ENCODE measurements around the gene FOXRED2. TPM values are rescaled to one million over a fixed set of nuclear protein-coding genes. Genes with fewer than 3 reads are reported as not detected.

Gene FOXRED2
- total RNA-seq, 1 experiment from 2014 or later = 34.4 TPM

- no peaks in the 10 kb centered on the region for H3K9me3 Mint-ChIP-seq
- H3K23me2 ChIP-seq (ENCODE audit: insufficient read length, low read depth, low read length, poor library complexity, severe bottlenecking) = no peaks in the 10 kb centered on the region
- H3K9me3 ChIP-seq (ENCODE audit: control insufficient read depth, low read depth, low read length) = no peaks in the 10 kb centered on the region
- peak overlapping the region in 1 of 3 experiments; percentile 62; a peak in 2 of 7 replicates for H3K27ac Mint-ChIP-seq
- no peak overlapping the region for H3K27ac ChIP-seq (ENCODE audit: insufficient read length, low read depth, low read length)
- H3K18ac ChIP-seq (ENCODE audit: insufficient read length, low read depth, low read length) = no peak overlapping the region
- no peaks in the 10 kb centered on the region for H3K4me1 ChIP-seq (ENCODE audit: insufficient read depth, low read length)
- no peak overlapping the region for H2AFZ ChIP-seq (ENCODE audit: low read length)
- no CpG with 5 or more reads among the region's 14 CpGs for WGBS (ENCODE audit: extremely low coverage, insufficient read length, low lambda C conversion rate)
- H3K27me3 Mint-ChIP-seq (ENCODE audit: low read depth) = no peaks in the 10 kb centered on the region
- no peak overlapping the region for H3K56ac ChIP-seq (ENCODE audit: insufficient read length, low read depth, low read length)
- no peaks in the 10 kb centered on the region for H3K79me2 ChIP-seq (ENCODE audit: insufficient read depth, low read length)
- H2AK5ac ChIP-seq (ENCODE audit: insufficient read length, low read length) = no peak overlapping the region
- no peak overlapping the region for H3T11ph ChIP-seq (ENCODE audit: low read length)
- H3K27me3 ChIP-seq (ENCODE audit: insufficient read depth, low read length) = no peaks in the 10 kb centered on the region
- no peak overlapping the region for H3K9ac ChIP-seq (ENCODE audit: extremely low read depth, insufficient read length, low read length)
- H3K4me1 Mint-ChIP-seq = peaks cover 7 to 8% of the 10 kb centered on the region in 2 experiments
- no peak overlapping the region for H4K8ac ChIP-seq (replicated peaks; ENCODE audit: insufficient read length, low read depth, low read length)
- no peak overlapping the region for H3K4me2 ChIP-seq (ENCODE audit: insufficient read depth, insufficient read length, low read length)
- no peak overlapping the region for H2BK15ac ChIP-seq (ENCODE audit: low read depth, low read length)
- no peak overlapping the region for H3K4ac ChIP-seq (ENCODE audit: low read depth, low read length)
- peaks cover 0 to 20% (median 19%) of the 10 kb centered on the region in 3 experiments; a peak in 5 of 7 replicates for H3K36me3 Mint-ChIP-seq (ENCODE audit: insufficient read depth in 1 of 3, low read depth in 3 of 3)
- H3K79me1 ChIP-seq (ENCODE audit: insufficient read depth, low read depth, low read length, poor library complexity, severe bottlenecking) = no peaks in the 10 kb centered on the region
- no peak overlapping the region for H3K4me3 Mint-ChIP-seq
- H3K23ac ChIP-seq (ENCODE audit: insufficient read length, low read depth, low read length) = no peak overlapping the region
- no peak overlapping the region for H2BK5ac ChIP-seq (ENCODE audit: insufficient read length, low read length)
- no peaks in the 10 kb centered on the region for H4K20me1 ChIP-seq (ENCODE audit: control insufficient read depth, insufficient read depth, insufficient read length)
- TF ChIP-seq CTCF (conservative IDR thresholded peaks at IDR 0.05) = no peak
- H4K5ac ChIP-seq (ENCODE audit: insufficient read length, low read depth, low read length) = no peak overlapping the region
- no peak overlapping the region for H2BK120ac ChIP-seq (ENCODE audit: low read depth, low read length, poor library complexity, severe bottlenecking)
- H2BK20ac ChIP-seq (ENCODE audit: low read depth, low read length, poor library complexity, severe bottlenecking) = no peak overlapping the region
- no peak overlapping the region; the same call in 1 of the 2 replicates for H3K14ac ChIP-seq (ENCODE audit: insufficient read depth, low read length)
- H2BK12ac ChIP-seq (ENCODE audit: insufficient read length, low read depth, low read length) = no peak overlapping the region
- DNase-seq = no peak
- H4K91ac ChIP-seq (ENCODE audit: insufficient read length, low read depth, low read length) = no peak overlapping the region
Observed at GRCh38 chr22:36467042-36467810, 39.6 kb downstream of the FOXRED2 start.

All from H9 (cell line).